ENCODE data around the gene CARD6. TPM values are rescaled to one million over a fixed set of nuclear protein-coding genes. Genes with fewer than 3 reads are reported as not detected.

Gene CARD6
- total RNA-seq: 44.7 and 45.9 TPM in 2 replicates

DNA sequence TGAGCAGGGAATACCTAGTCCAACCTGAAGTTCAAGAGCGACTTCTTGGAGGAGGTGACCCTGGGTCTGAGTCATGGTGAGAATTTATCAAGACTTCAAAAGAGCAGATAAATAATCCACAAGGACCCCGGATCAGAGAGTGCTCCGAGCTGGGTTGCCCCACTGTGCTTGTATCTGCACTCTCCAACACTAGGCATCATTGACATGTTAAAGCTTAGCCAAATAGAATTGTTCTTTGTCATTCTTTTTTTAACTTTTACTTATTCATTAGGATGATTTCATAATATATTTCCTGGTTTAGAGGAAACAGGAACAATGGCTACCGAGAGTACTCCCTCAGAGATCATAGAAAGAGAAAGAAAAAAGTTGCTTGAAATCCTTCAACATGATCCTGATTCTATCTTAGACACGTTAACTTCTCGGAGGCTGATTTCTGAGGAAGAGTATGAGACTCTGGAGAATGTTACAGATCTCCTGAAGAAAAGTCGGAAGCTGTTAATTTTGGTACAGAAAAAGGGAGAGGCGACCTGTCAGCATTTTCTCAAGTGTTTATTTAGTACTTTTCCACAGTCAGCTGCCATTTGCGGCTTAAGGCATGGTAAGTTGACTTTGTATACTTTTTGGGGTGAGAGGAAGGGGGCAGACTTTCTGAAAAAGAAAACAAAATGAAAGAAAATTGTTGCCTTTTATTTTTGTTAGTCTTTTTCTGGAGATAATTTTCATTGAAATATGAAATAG is at the start of gene CARD6:
Gene CARD6, plus strand, starts transcription at position 300 of the 738 bp plus-strand sequence. Its CDS starts 16 bp downstream, at position 316.

GRCh38 chr5:40798012-40798800 is 43.0 kb upstream of the CARD6 start, which contains the start of gene PRKAA1:
Gene PRKAA1 (minus strand): TSS chr5:40798374. CDS start chr5:40798189, 185 bp downstream.

DNA sequence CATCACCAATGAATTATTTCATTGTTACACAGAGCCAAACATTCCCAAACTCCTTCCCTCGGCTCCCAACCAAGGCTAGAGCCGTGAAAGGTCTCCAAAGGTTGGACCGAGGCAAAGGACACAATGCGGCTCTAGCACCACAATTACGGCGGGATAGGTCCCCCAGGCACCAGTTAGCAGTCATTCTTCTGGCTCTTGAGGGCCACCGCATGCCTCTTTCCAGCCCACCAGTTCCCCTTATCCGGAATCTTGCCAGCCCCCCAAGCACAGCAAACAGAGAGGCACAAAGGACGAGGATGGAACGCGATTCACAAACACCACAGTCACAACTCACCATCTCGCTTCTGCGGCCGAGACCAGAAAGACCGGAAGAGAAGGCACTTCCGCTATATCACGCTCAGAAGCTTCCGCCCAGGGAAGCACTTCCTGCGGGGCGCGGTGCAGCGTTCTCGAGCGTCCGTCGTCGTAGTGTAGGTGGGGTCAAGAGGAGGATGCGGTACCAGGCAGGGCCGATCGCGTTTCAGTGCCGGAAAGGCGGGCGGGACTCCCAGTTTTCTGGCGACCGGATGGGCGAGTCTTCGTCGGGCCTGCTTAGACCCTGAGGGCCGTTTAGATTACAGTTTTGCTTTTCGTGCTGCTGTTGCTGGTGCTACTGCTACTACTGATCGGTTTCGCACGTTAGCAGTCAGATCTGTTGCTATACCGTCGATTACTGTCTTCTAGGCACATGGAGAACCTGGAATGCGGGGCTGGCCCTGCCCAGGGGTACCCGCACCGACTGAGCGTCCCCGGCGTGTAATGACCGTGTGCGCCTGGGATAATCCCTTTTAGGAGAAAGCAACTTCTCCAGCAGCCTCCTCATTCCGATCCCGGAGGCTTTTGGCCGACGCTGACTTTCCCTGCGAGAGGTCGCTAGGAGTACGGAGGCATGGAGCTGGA is 6.0 kb upstream of the CARD6 start, which contains the start of gene RPL37:
Gene RPL37, minus strand, starts transcription at position 374 of the 939 bp plus-strand sequence. Its CDS starts 37 bp downstream, at position 337.

DNA sequence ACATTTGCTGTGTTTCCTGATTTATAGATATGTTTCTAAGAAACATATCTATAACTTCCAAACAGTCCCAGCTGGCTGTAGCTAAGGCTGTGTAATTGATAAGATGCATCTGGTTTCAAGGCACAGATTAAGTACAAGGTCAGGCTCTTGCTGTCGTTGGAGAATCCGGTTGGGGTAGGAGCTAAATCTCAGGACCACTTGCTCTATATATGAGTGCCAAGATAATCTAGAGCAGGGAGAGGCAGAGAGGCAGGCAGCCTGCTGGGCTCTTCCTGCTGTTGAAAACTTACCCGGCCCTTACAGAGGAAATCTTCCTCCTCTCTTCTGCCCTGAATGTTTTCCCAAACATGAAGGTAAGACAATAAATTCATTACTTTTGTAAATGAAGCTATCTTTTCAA is 68.1 kb downstream of the CARD6 start, which contains the start of gene C7:
Gene C7, plus strand, starts transcription at position 234 of the 400 bp plus-strand sequence. Its CDS starts 114 bp downstream, at position 348.

Small RNAs within 50 kb of the gene (small RNA-seq; reads per million reads assigned to genes)
- 12.1 reads per million, percentile 93 among the genes with 10 or more reads in this experiment for gene SNORD72

Other genes starting within 250 kb of the CARD6 start
- 94.7 and 114 TPM in 2 replicates for gene PTGER4, start 161.5 kb upstream of the CARD6 start, total RNA-seq
- 18.6 and 23.9 TPM in 2 replicates for gene TTC33, start 85.4 kb upstream of the CARD6 start, total RNA-seq
- gene PRKAA1, start 43.0 kb upstream of the CARD6 start, total RNA-seq: 168 and 170 TPM in 2 replicates
- gene RPL37, start 6.1 kb upstream of the CARD6 start, total RNA-seq: 172 and 319 TPM in 2 replicates
- 1.7 TPM in 1 of 2 replicates, not detected in the other for gene C7, start 68.1 kb downstream of the CARD6 start, total RNA-seq
- not detected in 2 replicates for gene MROH2B, start 230.0 kb downstream of the CARD6 start, total RNA-seq

All from thoracic aorta endothelial cell (primary cell).